HG03103 (cell line): ENCODE measurements around the gene SLC25A11.

ENCODE experiments used
- ATAC-seq: cut with Tn5 transposase; IDR thresholded peaks from one replicate; pipeline ENCODE4 v1.9.1; 2021; ENCODE audit warnings: low read depth; ENCODE audit not compliant: unreplicated experiment

SLC25A11 gene

GRCh38 chr17:4966844-4967538, 27.1 kb upstream of the SLC25A11 start:
- ATAC-seq = peak; percentile 73

GRCh38 chr17:4965311-4965986, 25.6 kb upstream of the SLC25A11 start:
- ATAC-seq = no peak

- ATAC-seq = no peak
These were observed 20.6 kb upstream of the SLC25A11 start for GRCh38 chr17:4960279-4960922.

GRCh38 chr17:4959261-4959965, 19.6 kb upstream of the SLC25A11 start:
- no peak for ATAC-seq

- ATAC-seq = no peak
These were observed 18.3 kb upstream of the SLC25A11 start for GRCh38 chr17:4958102-4958501.

- no peak for ATAC-seq
These were observed 16.7 kb upstream of the SLC25A11 start for GRCh38 chr17:4956493-4957061.

- ATAC-seq = no peak
These were observed 15.2 kb upstream of the SLC25A11 start for GRCh38 chr17:4955091-4955490.

- ATAC-seq = no peak
These were observed 13.7 kb upstream of the SLC25A11 start for GRCh38 chr17:4953451-4953961.

GRCh38 chr17:4951486-4951885, 11.6 kb upstream of the SLC25A11 start:
- no peak for ATAC-seq

GRCh38 chr17:4950746-4951204, 10.9 kb upstream of the SLC25A11 start, which contains the start of gene ENO3:
Gene ENO3, plus strand, starts transcription at chr17:4951119. Its CDS starts 711 bp downstream, at chr17:4951830.
- no peak for ATAC-seq

GRCh38 chr17:4950075-4950745, 10.4 kb upstream of the SLC25A11 start:
- ATAC-seq = no peak

GRCh38 chr17:4949321-4950074, 9.7 kb upstream of the SLC25A11 start:
- no peak for ATAC-seq

- no peak for ATAC-seq
These were observed 9.1 kb upstream of the SLC25A11 start for GRCh38 chr17:4948931-4949320.

- ATAC-seq = no peak
These were observed 8.5 kb upstream of the SLC25A11 start, which contains the start of gene PFN1 for GRCh38 chr17:4948166-4948930. Gene PFN1, minus strand, starts transcription at chr17:4948530. Its CDS starts 136 bp downstream, at chr17:4948394.

GRCh38 chr17:4947411-4948165, 7.7 kb upstream of the SLC25A11 start:
- no peak for ATAC-seq

- ATAC-seq = no peak
These were observed 7.2 kb upstream of the SLC25A11 start for GRCh38 chr17:4947010-4947410.

GRCh38 chr17:4946312-4946976, 6.6 kb upstream of the SLC25A11 start:
- no peak for ATAC-seq
